Activated CD4-positive, alpha-beta T cell treated with anti-CD3 and anti-CD28 coated beads, Interleukin-2, amount 50 U/mL, for 16 hours (primary cell): ENCODE results near the gene RHO.

Experiments
- DNase-seq: peaks from one replicate; pipeline ENCODE4 v3.0.0-alpha.2; 2020

The RHO gene

DNA sequence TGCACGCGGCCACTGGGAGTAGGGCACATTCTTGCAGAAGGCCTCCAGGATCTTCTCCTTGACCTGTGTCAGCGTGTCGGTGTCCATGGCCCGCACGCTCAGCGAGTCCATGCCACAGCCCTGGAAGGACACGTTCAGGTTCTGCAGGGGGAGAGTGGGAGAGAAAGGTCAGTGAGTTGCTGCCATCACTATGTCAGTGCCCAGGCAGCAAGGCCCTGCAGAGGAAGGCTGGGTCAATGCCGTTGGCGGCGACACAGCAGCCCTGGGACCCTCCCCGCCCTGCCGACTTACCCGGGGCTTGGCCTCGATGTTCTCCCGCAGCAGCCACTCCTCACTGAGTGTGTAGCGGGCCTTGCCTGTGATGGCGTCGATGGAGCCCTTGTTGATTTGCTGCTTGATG, 34.4 kb downstream of the RHO start:
- no peak for DNase-seq

- no peak for DNase-seq
Measured at GRCh38 chr3:129563332-129563731, 34.9 kb downstream of the RHO start.

DNA sequence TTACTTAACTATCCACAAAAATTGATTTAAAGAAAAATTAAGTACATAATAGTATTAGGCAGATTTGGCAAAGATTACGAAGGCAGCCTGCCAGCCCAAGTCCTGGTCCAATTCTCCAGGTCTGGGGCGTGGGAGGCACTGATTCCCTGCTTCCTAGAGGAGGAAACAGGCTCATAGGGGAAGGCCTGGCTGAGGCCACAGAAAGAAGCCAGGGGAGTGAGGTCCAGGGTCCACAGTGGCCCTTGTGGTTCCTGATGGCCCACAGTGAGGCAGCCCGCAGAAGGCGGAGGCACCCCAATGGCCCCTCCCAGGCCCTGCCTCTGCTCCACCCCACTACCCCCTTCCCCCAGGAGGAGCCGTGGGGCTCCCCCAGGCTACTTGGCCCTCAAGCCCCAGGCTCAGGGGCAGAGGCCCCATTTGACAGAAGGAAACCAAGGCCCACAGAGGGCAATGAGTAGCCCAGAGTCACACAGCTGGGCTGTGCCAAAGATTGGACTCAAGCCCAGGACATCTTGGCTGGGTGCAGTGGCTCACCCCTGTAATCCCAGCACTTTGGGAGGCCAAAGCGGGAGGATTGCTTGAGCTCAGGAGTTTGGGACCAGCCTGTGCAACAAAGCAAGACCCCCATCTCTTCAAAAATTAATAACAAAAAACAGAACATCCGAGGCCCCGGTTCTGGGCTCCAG, 35.6 kb downstream of the RHO start:
- no peak for DNase-seq

DNA sequence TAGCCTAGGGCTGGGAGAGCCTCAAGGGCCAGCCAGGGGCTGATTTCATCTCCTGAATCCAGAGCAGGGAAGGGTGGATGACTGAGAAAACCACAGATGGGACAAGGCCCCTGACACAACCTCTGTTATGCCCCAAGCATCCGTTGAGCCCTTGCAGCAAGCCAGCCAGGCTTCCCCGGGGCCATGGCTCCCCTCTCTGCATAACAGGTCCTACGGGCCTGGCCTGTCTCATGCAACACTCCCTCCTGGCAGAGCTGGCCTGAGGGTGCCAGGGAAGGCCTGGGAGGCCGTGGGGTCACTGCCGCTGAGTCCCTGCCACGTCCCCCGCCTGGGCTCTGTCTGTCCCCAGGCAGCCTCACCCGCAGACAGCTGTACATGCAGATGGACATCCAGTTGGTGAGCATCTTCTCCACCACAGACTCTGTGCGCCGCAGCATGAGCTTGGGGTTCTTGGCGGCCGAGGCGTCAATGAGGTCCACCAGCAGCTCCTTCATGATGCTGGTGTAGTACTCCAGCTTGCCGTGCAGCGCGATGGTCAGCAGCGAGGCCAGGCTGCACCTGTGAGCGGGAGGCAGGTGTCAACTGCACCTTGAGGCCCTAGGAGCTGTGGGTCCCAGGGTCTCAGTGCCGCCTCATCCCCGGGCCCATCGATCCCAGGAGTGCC, 36.7 kb downstream of the RHO start:
- no peak for DNase-seq

DNA sequence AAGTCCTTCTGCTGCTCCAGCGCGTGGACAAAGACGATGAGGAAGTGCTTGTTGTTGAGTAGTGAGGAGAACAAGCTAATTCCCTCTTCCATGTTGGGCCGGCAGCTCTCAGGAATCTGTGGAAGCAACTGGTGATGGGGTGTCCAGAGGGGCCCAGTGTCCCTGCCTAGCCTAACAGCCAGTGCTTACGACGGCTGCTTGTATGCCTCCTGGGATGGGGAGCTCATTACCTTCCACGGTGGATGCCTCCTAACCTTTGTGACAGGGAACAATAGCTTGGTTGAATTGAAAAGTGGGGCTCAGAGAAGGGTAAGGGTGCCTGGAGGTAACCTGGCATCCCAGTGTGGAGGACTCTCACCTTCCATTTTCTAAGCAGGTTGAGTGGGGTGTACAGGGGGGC, 37.5 kb downstream of the RHO start:
- no peak for DNase-seq

GRCh38 chr3:129567176-129567705, 38.8 kb downstream of the RHO start:
- DNase-seq = no peak

- no peak for DNase-seq
Measured at GRCh38 chr3:129567939-129568338, 39.5 kb downstream of the RHO start.

DNA sequence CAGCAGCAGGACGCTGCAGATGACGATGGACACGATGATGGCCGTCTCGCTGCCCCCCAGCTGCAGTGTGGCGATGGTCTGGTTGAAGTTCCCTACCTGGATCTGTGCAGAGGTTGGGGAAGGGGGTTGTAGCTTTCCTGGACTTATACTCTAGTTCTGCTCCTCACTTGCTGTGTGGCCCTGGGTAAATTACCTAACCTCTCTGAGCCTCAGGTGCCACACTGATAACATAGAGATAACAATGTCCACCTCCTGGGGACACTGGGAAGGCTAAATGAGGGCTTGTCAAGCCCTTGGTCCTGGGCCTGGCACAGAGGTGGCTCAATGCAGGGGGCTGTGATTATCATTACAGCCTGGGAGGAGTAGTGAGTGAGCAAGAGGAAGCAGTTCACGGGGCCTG, 41.4 kb downstream of the RHO start:
- DNase-seq = no peak

DNA sequence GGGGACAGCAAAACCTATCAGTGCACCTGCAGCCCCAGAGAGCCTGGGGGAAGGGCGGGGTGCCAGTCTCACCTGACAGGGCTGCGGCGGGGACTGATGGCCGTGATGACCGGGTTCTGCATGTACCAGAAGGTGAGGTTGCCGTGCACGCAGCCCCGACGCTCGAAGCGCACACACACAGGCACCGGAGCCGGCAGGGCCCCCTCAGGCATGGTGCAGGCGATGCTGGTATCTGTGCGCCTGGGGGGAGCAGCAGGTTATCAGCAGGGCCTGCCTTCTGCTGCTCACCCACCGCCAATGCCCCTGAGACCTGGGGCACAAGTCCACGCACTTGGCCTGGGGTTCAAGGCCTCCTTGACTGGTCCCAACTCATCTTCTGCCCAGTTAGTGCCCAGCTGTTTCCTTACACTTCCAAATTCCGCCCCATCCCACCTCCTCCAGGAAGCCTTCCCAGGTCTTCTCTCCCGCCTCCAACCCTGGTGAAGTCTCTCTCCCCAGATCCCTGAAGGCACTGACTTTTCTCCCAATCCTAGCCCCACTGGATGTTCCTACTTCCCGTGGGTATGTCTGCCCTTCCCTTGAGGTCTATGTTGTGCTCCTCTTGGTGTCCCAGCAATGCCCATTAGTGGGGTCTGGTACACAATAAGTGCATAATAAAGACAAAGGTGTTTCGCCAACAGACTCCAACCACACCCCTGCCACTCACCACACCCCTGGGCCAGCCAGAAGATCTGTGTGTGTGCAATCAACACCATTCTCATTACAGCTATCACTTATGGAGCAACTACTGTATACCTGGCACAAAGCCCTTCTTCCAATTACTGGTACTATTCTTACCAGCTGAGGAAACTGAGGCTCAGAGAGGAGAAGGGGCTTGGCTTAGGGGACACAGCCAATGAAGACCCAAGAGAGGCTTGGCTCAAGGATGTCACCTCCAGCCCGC, 43.4 kb downstream of the RHO start:
- DNase-seq = no peak

DNA sequence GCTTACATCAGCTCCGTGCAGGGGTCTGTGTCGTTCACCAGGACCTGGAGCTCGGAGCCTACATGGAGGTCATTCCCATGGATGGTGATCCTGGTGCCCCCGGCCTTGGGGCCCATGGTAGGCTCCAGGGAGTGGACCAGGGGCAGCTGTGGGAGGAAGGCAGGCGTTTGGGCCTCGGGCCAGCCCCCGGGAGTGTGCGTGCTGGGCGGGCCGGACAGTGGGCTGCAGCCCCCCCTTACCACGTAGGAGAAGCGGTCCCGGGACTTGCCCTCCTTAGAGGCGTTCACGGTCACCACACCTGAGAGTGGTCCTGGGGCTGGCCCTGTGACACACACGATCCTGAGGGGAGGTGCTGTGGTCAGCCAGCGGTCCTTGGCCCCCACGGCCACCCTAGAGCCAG, 44.2 kb downstream of the RHO start:
- no peak for DNase-seq

DNA sequence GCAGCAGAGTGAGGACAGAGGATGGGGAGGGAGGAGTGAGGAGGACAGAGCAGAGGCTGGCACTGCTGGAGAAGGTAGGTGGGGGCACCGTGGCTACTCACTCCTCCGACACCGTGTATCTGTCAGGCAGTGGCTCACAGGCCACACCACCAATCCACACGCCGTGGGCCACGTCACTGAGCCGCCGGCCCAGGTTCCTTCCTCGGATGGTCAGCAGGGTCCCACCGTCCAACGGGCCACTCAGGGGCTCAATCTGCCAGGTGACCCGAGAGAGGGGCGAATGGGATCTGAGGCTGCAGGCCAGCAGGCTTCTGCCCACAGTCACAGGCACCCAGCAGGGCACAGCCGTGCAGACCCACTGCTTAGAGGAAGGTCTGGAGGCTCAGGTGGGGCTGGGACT, 45.1 kb downstream of the RHO start:
- no peak for DNase-seq

DNA sequence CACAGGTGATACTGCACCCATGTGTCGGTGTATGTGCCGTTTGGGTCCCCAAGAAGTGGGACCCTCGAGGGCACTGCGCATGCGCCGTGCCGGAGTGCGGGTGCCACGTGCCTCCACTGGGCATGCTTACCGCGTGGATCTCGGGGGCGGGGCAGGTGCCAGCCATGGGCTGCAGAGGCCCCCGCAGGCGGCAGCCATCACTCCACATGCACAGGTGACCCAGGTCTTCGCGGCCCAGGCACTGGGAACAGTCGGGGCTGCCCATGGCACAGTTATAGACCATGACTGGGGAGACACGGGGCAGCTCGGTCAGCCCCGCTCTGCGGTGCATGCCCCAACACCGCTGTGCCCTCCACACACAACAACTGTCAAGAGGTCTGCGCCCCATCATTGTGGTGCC, 45.8 kb downstream of the RHO start:
- DNase-seq = no peak

DNA sequence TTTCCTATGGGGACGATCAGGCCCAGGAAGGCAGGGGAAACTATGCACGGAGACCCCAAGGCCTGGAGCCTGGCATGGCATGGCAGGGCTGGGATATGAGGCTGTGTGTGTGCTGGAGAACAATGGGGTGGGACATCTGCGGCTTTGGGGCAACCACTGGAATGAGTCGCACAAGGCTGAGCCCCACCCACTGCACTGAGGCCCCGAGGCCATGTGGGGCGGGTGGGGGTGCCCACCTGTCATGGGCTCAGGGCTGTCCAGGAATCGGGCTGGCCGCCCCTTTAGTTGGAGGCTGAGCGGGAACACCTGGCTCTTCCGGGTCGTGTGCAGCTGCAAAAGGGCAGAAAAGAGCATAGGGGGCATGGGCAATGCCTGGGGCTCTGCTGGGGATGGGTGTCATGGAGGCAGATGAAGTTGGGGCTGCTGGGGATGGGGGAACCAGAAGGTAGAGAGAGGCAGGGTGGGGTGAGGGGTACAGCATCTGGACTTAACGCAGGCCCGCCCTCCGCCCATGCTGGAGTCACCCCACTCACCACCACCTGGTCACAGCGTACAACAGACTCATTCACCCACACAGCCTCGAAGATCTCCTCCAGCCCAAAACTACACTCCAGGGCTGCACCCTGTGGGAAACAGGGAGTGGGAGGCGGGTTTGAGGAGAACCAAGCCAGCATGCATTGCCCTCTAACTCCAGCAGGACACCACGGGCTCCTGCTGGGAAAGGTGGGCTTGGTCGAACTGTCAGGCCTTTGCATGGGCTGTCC, 47.0 kb downstream of the RHO start:
- DNase-seq = no peak

GRCh38 chr3:129575997-129576384, 47.6 kb downstream of the RHO start:
- no peak for DNase-seq

- peak; percentile 48 for DNase-seq
Measured at GRCh38 chr3:129576514-129577352, 48.3 kb downstream of the RHO start.

GRCh38 chr3:129577366-129577765, 48.9 kb downstream of the RHO start:
- no peak for DNase-seq

DNA sequence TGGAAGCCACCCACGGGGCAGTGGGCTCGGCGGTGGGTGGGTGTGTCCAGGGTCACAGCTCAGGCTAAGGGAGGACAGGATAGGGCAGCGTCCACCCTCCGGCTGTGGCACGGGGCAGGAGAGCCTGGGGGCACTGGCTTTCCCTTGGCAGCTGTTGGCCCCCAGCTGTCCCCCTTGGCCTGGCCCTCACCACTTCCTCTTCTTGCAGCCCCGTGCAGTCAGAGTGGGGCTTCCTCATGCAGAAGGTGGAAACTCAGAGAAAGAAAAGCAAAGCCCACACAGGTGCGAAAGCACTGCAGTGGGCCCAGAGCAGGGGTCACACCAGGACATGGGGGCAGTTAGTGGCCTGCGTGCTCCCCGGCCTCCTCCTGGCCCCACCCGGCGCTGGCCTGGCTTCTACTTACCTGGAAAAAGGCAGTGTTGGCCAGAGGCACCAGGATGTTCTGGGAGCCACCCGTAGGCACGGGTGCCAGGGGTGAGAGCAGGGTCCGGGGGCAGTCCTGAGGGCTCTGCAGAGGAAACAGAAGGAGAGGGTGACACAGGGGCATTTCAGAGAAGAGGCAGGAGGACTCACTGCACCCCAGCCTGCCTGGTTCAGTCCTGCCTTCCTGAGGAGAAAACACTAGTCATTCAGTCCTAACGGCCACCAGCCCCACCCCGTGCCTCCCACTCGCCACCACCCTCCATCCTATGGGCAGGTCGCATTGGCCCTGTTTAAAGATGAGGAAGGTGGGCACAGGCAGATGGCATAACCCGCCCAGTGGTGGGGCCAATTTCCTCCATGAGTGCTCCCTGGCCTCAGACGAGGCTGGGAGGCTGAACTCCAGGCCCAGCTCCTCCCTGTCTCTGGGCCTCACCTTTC, 49.7 kb downstream of the RHO start:
- DNase-seq = no peak

DNA sequence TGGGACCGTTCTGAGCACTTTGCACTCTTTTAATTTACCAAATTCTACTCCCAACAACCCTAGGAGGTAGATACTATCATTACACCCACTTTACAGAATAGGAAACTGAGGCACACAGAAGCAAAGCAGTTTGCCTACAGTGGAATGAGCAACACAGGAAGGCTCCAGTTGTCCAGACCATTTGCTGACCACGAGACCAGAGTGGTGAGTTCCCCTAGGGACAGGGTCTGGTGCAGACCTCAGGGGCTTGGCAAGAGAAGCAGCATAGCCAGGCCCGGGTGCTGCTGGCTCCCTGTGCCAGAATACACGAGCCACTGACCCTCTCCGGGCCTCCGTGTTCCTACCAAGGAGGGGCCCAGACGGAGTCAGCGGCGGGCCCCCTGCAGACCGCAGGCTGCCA, 51.6 kb downstream of the RHO start:
- no peak for DNase-seq

DNA sequence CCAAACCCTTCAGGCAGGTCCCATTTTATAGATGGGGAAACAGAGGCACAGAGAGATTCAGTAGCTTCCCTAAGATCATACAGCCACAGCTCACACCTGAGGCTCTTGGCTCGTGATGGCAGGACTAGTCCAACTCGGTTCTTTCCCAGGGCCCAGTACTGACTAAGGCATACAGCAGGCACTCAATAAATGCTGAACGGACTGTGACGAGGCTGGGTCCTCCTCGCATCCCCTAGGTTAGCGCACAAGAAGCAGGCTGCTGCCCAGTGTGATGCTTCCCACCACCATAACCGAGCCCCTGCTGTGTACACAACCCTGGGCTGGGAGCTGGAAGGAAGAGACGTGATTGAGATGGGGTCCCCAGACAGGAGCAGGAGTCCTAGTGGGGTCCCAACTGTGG, 53.2 kb downstream of the RHO start:
- DNase-seq = no peak

DNA sequence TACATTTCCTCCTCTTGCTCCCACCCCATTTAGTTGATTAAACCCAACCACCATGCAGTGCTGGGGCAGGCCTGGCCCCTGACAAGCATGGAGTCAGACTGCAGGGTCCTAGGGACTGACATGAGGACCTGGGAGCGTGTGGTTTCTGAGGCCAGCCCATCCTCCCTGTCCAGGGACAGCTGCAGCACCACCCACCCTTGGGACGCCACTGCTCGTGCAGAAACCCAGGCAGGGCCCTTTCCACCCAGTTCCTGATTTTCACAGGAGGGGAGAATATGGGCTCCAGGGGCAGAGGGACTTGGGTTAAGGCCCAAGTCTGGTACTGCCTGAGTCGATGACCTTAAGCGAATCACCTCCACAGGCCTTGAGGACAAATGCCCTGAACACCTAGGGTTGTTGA, 54.4 kb downstream of the RHO start:
- DNase-seq = no peak

DNA sequence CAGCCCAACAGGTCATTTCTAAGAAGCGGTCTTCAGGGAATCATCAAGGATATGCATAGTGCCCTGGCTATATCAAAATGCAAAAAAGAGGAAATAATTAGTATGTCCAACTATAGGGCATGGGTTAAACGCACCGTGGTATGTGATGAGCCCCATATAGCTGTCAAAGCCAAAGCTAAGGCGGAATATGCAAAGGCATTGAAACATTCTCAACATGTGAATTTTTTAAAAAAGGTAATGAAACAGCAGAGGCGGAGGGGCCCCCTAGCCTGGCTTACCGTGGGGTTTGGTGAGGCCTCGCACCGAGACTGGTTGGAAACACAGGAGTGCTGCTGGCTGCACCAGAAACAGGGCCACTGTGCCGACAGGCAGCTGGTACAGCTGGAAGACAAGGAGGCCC, 54.9 kb downstream of the RHO start:
- DNase-seq = no peak
